PFSK-1 (cell line): ENCODE results near the gene TNRC6B.

Experiments
- POLR2AphosphoS5 ChIP-seq: IDR thresholded peaks from 2 replicates; pipeline ENCODE4 v1.6.1; 2012; ENCODE audit warnings: low read depth, mild to moderate bottlenecking, control low read depth, low read length, moderate library complexity
- SIN3A ChIP-seq: IDR thresholded peaks from 2 replicates; pipeline ENCODE4 v1.6.1; 2012; ENCODE audit warnings: mild to moderate bottlenecking, low read length, moderate library complexity, borderline replicate concordance; ENCODE audit not compliant: insufficient read depth

- TF ChIP-seq POLR2AphosphoS5 (no peak), SIN3A (no peak)
Observed at GRCh38 chr22:40271440-40271839, 93.7 kb downstream of the TNRC6B start.
